KOPT-K1 (cell line): Measurements from ENCODE around the gene ZNF546.
"Not testable (repeated sequence)": the region's sequence is repeated elsewhere in the genome, so short reads cannot be mapped to it uniquely, and the experiment has no call there.

ENCODE experiments used
- H3K27ac ChIP-seq: fragments of 200-600 bp; sonication (generic); 2 replicates; pipeline ENCODE4 v1.5.1; 2016; ENCODE audit warnings: antibody characterized with exemption, mild to moderate bottlenecking, low read depth, low read length; ENCODE audit not compliant: poor library complexity, severe bottlenecking
- H3K36me3 ChIP-seq: fragments of 200-600 bp; sonication (generic); 2 replicates; pipeline ENCODE4 v1.5.1; 2017; ENCODE audit warnings: antibody characterized with exemption, mild to moderate bottlenecking, low read length, moderate library complexity; ENCODE audit not compliant: insufficient read depth
- H3K9me3 ChIP-seq: fragments of 200-600 bp; sonication (generic); 2 replicates; pipeline ENCODE4 v1.5.1; 2017; ENCODE audit warnings: antibody characterized with exemption, low read length, mild to moderate bottlenecking; ENCODE audit not compliant: insufficient read depth, poor library complexity, severe bottlenecking

The ZNF546 gene

DNA sequence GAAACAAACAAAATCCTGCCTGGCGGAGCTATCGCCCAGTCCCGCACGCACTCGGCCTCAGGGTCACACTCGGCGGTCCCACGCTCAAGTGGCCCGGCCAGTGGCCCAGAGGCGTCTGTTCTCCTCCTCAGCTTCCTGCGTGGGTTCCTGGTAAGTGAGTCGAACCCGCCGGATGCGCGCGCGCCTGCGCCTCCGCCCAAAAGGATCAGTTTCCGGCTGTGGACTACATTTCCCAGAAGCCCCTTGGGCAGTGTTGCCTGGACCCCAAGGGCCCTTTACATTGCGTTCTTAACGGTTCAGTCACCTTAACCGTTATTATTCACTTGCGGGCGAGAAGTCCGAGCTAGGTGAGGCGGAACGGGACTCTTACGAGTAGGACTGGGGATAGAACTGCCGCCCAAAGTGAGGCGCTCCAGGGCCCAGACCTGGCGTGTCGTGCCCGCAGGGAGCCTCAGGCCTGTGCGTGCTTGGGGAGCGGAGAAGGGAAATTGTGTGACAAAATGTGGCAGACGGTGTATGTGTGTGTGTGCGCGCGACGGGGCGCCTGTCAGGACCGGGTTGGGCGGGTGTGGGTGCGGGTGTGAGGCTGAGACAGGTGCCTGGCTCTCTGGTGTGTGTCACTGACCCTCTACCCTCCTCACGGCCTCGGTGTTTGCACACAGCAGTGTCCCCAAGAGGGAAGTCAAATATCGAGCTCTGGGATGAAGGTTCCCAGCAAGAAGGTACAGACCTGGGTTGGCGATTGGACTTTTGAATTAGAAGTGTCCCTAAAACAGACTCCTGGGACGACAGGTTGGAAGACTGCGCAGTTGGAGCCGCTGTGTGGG, at the start of gene ZNF546:
Gene ZNF546, plus strand, starts transcription at position 250 of the 827 bp plus-strand sequence. CDS start 1,267 bp downstream, outside the sequence.
- H3K9me3 ChIP-seq = peaks cover 23% of the 10 kb centered on the region
- H3K36me3 ChIP-seq = no peaks in the 10 kb centered on the region
- peak within 1 kb of the TSS; percentile 83 for H3K27ac ChIP-seq

DNA sequence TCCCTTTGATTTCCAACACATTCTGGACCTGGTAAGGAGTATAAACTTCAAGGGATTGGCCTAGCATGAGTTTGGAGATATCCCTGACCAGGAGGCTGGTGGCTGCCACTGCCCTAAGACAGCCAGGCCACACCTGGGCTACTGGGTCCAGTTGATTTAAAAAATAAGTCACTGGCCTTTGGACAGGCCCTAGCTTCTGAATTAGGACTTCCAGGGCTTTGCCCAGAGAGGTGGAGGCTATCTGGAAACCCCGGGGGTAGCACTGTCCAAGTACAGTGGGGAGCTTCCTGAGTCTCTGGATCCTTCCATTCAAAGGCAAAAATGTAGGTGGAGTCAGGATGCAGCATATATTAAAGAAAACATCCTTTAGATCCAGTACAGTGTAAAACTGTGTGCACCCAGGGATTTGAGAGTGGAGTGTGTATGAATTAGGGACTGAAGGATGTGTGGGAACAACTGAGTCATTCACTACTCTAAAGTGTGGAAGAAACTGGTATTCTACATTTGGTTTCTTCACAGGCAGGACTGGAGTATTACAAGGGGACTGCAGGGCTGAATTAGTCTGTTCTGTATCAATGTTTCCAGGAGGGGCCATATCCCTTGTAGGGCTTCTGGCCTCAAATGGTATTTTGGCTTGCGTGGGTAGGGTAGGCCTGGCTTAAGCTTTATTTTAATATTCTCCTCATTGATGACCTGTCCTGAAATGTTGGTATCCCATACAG, 47.7 kb upstream of the ZNF546 start:
- Histone ChIP-seq H3K9me3 (no peaks in the 10 kb centered on the region), H3K27ac (no peak overlapping the region), H3K36me3 (no peaks in the 10 kb centered on the region)

DNA sequence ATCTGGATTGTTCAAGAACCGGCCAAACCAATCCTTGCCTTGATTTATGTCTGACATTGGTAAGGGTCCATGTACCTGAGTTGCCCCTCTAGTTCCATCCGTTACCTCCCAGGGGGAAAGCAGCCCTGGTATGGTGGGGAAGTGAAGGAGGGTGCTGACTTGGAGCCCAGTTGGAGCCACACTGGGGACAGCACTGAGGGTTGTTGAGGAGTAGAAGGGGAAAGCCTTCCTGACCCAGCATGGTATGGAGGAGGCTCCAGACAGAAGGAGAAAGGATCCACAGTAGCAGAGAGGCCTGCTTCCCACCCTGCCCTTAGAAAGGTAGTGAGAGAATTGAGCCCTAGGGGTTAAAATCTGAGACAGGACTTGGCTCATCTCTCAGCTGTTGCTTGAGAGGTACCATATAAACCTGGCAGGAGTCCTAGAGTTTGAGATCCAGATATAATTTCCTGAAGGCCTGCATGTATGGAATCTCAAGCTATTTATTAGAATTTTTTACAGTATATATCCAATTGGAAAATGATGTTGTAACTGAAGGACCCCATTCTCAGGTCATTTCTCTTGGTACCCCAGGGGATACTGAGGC, 45.7 kb upstream of the ZNF546 start:
- Histone ChIP-seq H3K27ac (no peak overlapping the region), H3K9me3 (no peaks in the 10 kb centered on the region), H3K36me3 (no peaks in the 10 kb centered on the region)

DNA sequence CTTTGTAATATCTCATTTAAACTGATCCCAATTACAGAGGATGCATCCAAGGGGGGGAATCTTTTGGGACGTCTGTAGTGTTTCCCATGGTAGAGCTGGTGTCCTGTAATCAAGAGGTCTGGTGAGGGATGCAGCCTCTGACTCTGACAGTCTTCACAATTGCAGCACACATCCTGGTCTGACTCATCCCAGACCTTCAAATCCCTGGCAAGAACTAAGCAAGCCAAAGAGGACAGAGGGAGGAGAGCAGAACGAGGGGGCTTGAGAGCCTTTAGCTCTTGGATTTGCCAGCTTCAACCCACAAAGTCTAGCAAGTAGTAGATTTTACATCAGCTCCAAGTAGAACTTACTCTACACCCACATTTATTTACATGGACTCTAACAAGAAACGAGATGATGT, 45.2 kb upstream of the ZNF546 start:
- Histone ChIP-seq H3K27ac (peak overlapping the region; percentile 55), H3K36me3 (no peaks in the 10 kb centered on the region), H3K9me3 (no peaks in the 10 kb centered on the region)

DNA sequence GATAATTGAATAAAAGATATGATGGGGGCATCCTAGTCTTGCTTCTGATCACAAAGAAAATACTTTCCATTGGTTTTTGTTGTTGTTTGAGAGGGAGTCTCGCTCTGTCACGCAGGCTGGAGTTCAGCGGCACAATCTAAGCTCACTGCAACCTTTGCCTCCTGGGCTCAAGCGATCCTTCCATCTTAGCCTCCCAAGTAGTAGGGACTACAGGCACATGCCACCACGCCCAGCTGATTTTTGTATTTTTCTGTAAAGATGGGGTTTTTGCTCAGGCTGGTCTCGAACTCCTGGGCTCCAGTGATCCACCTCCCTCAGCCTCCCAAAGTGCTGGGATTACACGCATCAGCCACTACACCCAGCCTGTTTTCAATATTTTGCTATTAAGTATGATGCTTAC, 42.9 kb upstream of the ZNF546 start:
- Histone ChIP-seq H3K9me3 (no peaks in the 10 kb centered on the region), H3K27ac (peak overlapping the region; percentile 55), H3K36me3 (no peaks in the 10 kb centered on the region)

DNA sequence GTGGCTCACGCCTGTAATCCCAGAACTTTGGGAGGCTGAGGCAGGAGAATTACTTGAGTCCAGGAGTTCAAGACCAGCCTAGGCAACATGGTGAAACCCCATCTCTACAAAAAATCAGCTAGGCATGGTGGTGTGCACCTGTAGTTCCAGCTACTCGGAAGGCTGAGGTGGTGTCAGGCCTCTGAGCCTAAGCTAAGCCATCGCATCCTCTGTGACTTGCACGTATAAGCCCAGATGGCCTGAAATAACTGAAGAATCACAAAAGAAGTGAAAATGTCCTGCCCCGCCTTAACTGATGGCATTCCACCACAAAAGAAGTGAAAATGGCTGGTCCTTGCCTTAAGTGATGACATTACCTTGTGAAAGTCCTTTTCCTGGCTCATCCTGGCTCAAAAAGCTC, 39.0 kb upstream of the ZNF546 start:
- H3K36me3 ChIP-seq, H3K27ac ChIP-seq, H3K9me3 ChIP-seq: not testable (repeated sequence)

DNA sequence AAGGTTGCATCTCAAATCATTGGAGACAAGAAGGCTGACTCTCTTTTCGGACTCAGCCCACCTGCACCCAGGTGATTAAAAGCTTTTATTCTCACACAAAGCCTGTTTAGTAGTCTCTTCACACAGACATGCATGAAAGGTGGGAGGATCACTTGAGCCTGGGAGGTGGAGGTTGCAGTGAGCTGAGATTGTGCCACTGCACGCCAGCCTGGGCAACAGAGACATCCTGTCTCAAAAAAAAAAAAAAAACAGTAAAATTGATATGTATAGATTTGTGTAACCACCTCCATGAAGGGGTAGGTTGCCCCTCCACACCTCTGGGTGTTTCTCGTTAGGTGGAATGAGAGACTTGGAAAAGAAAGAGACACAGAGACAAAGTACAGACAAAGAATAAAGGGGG, 37.9 kb upstream of the ZNF546 start:
- H3K27ac ChIP-seq, H3K36me3 ChIP-seq, H3K9me3 ChIP-seq: not testable (repeated sequence)

DNA sequence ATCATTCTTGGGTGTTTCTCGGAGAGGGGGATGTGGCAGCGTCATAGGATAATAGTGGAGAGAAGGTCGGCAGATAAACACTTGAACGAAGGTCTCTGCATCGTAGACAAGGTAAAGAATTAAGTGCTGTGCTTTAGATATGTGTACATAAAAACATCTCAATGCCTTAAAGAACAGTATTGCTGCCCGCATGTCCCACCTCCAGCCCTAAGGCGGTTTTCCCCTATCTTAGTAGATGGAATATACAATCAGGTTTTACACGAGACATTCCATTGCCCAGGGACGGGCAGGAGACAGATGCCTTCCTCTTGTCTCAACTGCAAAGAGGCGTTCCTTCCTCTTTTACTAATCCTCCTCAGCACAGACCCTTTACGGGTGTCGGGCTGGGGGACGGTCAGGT, 37.5 kb upstream of the ZNF546 start:
- H3K9me3 ChIP-seq, H3K27ac ChIP-seq, H3K36me3 ChIP-seq: not testable (repeated sequence)

DNA sequence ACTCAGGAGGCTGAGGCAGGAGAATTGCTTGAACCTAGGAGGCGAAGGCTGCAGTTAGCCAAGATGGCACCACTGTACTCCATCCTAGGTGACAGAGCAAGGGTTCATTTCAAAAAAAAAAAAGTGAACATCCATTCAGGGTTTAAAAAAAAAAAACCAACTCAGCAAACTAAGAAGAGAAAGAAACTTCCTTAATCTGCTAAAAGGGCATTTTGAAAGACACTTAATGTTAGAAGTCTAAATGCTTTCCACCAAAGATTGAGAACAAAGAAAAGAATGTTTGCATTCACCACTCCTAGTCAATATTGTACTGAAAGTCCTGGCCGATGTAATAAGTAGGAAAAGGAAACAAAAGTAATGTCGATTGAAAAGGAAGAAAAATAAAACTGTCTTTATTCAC, 33.0 kb upstream of the ZNF546 start:
- no peaks in the 10 kb centered on the region for H3K36me3 ChIP-seq
- H3K9me3 ChIP-seq = no peaks in the 10 kb centered on the region
- H3K27ac ChIP-seq = no peak overlapping the region

DNA sequence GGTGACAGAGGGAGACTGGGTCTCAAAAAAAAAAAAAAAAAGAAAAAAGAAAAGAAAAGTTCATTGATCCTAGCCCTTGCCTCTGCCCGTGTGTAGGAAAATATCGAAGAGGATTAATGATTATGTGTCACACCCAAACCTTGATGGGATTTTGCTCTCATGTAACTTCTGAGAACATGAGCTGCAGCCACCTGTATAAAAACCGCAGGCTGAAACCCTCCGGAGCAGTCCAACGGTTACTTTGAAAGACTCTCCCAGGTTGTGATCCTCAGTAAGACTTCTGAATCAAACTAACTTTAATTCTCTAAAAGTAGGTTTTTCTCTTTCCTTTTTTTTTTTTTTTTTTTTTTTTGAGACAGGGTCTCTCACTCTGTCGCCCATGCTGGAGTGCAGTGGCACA, 30.2 kb upstream of the ZNF546 start:
- no peak overlapping the region for H3K27ac ChIP-seq
- no peaks in the 10 kb centered on the region for H3K36me3 ChIP-seq
- H3K9me3 ChIP-seq = no peaks in the 10 kb centered on the region

DNA sequence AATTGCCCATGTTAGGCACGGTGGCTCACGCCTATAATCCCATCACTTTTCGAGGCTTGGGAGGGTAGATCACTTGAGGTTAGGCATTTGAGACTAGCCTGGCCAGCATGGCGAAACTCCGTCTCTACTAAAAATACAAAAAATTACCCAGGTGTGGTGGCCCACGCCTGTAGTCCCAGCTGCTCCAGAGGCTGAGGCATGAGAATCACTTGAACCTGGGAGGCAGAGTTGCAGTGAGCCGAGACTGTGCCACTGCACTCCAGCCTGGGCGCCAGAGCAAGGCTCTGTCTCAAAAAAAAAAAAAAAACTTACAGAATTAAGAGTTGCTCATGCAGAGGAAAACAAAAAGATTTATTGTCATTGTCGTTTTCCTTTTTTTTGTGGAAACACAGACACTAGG, 29.3 kb upstream of the ZNF546 start:
- no peak overlapping the region for H3K27ac ChIP-seq
- H3K9me3 ChIP-seq = no peaks in the 10 kb centered on the region
- H3K36me3 ChIP-seq = peaks cover 5% of the 10 kb centered on the region; the same call in 1 of the 2 replicates

DNA sequence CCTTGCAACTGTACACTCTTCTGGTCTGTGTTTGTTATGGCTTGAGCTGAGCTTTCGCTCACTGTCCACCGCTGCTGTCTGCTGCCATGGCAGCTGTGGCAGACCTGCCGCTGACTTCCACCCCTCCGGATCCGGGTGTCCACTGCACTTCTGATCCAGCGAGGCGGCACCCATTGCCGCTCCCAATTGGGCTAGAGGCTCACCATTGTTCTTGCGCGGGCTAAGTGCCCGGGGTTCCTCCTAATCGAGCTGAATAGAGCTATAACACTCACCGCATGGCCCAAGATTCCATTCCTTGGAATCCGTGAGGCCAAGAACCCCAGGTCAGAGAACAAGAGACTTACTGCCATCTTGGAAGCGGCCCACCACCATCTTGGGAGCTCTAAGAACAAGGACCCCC, 28.1 kb upstream of the ZNF546 start:
- Histone ChIP-seq H3K9me3 (no peaks in the 10 kb centered on the region), H3K27ac (peak overlapping the region; percentile 89), H3K36me3 (peaks cover 17% of the 10 kb centered on the region)

DNA sequence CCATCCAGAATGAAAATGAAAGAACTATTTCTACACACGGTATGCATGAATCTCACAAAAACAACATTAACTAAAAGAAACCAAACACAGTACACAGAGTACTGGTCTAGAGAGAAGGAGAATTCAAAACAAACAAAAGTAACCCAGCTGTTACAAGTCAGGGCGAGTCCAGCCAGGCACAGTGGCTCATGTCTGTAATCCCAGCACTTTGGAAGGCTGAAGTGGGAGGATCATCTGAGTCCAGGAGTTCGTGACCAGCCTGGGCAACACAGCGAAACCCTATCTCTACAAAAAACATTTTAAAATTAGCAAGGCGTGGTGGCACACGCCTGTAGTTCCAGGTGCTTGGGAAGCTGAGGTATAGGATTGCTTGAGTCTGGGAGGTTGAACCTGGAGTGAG, 27.6 kb upstream of the ZNF546 start:
- Histone ChIP-seq H3K27ac (peak overlapping the region; percentile 89), H3K36me3 (peaks cover 22% of the 10 kb centered on the region)

DNA sequence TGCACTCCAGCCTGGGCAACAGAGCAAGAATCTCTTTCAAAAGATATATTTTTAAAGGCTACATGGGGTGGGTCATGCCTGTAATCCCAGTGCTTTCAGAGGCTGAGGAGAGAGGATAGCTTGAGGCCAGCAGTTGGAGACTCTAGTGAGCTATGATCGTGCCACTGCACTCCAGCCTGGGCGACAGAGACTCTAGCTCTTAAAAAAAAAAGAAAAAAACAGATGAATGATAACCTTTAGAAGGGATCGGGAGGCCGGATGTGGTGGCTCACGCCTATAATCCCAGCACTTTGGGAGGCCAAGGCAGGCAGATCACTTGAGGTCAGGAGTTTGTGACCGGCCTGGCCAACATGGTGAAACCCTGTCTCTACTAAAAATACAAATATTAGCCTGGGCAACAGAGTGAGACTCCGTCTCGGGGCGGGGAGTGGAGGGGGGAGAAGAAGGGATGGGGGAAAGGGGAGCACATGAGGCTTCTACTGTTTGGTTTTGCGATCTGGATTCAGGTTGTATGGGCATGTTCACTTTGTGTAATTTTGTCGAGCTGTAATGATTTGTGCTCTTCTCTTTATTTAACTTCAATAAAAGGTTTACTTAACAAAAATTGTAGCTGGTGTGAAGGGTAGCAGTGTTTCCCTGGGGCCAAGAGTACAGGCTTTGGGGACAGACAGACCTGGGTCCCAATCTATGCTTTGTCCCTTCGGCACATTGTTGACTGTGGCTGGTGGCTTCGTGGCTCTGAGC, 27.0 kb upstream of the ZNF546 start:
- H3K9me3 ChIP-seq = no peaks in the 10 kb centered on the region
- peak overlapping the region; percentile 89 for H3K27ac ChIP-seq

More for the DNA sequence above, 27.6 kb upstream of the ZNF546 start:
- no peaks in the 10 kb centered on the region for H3K9me3 ChIP-seq

DNA sequence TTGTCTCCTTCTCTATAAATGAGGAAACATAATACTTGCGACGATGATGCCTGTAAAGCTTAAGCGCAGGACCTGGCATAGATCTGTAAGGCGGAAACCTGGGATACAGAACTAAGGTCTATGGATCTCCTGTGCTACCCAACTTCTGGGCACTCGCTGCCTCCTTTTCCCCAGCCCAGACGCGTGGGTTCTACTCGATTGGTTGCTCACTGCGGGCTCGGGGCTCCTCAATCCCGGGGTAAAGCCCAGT, 26.5 kb upstream of the ZNF546 start:
- Histone ChIP-seq H3K27ac (peak overlapping the region; percentile 89), H3K9me3 (no peaks in the 10 kb centered on the region), H3K36me3 (peaks cover 33% of the 10 kb centered on the region)

More for the DNA sequence above, 27.0 kb upstream of the ZNF546 start:
- H3K36me3 ChIP-seq = peaks cover 28% of the 10 kb centered on the region
